Hepatic stellate cell (primary cell): Measurements from ENCODE around the gene FAM168B.

Source experiments
- DNase-seq: peaks from one replicate; pipeline ENCODE4 v3.0.0; 2011; ENCODE audit warnings: low spot score

Gene FAM168B

DNA sequence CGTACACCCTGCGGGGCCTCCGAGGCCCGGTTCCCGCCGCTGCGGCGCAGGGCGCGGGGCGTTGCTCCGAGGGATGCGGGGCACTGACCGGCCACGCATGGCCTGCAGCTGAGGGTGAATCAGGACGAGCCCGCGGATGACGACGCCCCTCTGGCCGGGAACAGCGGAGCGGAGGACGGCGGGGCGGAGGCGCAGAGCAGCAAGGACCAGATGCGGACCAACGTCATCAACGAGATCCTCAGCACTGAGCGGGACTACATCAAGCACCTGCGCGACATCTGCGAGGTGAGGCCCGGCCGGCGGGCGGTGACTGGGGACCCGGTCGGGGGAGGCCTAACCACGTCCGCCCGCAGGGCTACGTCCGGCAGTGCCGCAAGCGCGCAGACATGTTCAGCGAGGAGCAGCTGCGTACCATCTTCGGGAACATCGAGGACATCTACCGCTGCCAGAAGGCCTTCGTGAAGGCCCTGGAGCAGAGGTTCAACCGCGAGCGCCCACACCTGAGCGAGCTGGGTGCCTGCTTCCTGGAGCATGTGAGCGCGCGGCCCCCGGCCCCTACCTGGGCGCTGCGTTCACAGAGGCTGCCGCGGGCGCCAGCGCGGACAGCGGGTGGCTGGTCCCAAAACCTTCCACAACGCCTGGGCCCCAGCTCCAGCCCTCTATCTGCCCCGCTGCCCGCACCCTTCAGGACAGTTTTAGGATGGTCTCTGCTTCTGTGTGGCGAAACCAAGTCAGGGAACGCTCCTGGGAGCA lies 53.2 kb downstream of the FAM168B start:
- DNase-seq = no peak

DNA sequence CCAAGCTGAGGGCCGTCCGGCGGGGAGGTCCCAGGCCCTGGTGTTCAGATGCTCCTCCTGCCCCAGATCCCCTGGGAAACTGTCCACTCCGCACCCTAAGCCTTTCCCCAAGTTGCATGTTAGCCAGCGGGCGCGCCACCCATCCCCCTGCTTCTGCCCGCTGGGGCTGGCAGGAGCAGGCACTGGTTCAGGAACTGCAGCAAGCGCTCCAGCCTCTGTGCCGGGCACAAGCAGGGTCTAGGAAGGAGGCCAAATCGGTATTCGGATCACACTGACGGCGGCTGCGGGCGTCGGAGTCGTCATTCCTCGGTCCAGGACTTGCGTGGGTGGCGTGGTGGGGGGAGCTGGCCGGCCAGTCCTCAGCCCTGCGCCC lies 53.7 kb downstream of the FAM168B start:
- no peak for DNase-seq

DNA sequence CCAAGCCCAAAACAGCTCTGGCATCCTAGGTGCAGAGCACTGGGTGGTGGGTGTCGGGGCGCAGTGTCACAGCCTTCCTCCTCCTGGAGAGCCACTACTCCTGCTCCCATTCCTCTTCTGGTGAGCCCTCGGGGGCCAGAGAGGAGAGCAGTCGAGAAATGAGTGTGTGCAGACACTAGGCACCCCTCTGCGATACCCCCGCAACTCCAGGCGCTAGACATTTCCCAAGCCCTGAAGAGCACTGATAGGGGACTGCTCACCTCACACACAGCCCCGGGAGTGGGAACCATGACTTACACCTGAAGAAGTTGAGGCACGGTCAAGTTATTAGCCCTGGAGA lies 54.2 kb downstream of the FAM168B start:
- no peak for DNase-seq

DNA sequence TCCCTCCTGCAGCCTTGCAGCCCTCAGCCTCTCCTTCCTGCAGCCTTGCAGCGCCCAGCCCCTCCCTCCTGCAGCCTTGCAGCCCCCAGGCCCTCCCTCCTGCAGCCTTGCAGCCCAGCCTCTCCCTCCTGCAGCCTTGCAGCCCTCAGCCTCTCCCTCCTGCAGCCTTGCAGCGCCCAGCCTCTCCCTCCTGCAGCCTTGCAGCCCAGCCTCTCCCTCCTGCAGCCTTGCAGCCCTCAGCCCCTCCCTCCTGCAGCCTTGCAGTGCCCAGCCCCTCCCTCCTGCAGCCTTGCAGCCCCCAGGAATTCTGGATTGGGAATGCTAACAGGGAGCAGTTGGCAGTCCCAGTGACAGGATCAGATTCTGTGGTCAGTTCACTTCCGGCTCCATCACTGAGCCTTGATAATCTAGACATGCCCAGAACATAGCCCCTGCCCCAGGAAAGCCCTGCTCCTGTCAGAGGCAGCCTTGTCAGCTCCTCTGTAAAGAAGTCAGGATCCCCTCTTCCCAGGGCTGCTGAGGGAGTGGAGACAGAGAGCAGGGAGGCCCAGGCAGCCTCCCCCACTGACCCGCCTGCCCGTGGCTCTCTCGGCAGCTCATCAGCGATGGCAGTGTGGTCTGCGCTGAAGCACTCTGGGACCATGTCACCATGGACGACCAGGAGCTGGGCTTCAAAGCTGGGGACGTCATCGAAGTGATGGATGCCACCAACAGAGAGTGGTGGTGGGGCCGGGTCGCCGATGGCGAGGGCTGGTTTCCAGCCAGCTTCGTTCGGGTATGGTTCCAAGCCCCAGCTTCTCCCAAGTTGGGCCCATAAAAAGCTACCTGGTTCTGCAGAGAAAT lies 54.8 kb downstream of the FAM168B start:
- no peak for DNase-seq

DNA sequence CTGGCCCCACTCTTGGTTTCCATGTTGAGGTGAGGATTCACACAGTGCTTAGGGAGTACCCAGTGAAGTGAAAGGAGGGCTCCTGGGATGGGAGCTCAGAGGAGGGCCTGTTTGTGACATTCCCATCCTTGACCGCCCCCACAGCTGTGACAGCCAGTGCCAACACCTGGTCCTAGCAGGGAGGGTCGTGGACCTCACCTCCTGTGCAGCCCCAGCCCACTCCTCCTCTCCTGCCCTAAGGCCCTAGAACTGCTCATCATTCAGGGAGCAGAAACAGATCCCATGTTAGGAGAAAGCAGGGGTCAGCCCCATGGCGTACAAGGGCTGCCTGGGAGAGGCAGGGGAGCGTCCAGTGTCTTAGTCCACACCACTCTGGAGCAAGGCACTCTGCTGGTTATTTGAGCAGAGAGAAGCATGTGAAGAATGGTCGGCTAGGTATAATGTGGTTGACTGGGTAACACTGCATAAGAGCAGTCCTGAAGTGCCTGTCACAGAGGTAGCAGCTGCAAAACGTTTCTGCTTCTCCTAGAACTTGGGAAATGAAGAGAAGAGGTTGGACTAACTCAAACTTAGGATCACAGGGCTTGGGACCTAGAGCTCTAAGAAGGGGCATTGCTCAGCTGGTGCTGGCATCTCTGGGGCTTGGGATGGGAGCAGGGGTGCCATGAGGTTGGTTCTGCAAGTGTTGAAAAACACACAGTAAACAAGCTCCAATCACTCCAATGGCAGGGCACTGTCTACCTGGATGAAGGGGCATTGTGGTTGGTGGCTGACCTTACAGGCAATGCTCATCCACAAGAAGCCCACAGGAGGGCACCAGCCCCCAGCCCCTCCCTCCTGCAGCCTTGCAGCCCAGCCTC lies 55.6 kb downstream of the FAM168B start:
- DNase-seq = no peak

DNA sequence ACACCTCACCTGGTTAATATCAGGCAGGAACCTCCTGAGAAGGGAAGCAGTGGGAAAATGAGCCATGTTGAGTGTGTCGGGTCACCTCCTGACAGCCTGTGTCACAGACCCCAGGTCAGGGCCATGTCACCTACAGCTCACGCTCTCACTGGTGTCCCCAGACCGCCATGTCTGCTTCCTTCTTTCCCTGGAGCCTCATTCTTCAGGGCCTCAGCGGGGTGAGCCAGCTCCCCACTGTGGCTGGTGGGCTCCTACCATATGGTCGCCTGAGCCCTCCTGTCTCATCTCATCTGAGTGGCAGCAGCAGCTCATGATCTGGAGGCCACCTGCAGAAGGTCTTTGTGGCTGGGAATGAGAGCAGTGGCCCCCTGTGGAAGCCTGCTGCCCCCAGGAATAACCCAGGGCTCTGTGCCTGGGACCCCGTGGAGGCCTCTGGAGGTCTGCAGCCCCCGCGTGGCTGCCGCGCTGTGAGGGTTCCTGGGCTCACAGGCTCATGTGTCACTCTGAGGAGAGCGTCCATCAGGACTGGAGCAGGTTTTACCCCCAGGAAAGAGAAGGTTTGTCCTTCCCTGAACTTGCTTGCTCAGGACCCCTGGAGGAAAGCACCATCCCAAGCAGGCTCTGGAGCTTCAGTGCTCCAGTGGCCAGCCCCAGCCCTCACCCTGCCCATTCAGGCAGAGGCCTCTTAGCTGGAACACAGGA lies 56.4 kb downstream of the FAM168B start:
- DNase-seq = no peak

DNA sequence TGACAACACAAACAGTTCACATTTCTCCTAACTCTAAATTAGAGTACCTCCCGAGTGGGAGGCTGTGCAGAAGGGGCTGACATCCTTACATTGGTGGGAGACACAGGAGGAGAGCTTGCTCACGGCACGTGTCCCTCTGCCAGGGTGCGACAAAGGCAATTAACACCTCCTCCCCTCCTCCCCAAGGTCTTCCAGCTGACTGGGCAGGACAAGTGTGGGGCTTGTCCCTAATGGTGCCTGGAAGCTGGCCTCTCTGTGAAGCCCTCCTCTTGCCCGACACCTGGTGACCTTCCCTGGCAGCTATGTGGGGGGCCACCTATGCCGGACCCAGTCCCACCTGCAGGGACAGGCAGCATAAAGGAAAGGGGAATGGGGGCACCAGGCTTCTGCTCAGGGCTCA lies 57.0 kb downstream of the FAM168B start:
- DNase-seq = no peak

DNA sequence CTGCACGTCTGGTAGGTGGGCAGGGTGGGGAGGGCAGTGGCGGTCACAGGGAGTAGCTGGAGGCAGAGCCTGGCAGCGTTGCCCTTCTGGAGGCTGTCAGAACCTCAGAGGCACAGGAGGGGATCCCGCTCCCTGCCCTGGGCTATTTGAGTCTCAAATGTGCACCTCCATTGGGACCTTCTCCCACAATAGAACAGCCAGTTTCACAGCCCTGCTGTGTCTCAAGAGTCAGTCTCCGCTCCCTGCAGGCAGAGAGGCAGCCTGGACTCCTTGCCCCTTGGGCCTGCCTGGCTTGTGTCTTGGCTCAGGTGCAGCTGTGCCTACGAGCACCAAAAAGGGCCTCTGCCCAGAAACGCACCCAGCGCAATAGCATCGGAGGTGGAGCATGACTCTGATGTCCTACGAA lies 57.4 kb downstream of the FAM168B start:
- no peak for DNase-seq

DNA sequence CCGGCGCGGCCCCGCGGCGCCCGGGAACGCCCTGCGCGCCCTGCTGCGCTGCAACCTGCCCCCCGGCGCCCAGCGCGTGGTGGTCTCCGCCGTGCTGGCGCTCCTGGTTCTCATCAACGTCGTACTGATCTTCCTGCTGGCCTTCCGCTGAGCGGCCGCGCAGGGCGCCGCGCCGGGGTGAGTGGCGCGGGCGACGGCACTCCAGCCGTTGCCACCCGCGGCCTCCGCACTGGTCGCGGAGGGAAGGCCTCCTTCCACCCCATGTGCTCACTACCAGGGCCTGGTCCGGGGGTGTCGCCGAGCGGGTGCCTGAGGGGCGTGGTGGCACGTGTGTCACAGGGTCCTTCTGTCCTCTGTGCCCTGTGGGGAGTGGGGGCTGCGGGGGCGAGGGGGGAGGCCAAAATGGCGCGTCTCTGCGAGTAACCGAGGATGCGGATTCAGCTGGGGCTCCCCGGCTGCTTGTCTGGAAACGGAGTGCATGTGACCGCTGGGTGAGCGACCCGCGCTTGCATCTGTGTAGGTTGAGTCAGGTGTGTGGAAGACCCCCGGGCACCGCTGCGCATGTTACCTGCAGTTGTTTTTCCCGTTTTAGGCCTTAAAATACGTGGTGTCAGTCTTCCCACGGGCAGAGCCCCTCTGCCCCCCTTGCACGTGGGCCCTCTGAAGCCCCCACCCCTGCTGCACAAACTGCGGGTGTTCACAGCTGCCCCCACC lies 58.0 kb downstream of the FAM168B start:
- no peak for DNase-seq

DNA sequence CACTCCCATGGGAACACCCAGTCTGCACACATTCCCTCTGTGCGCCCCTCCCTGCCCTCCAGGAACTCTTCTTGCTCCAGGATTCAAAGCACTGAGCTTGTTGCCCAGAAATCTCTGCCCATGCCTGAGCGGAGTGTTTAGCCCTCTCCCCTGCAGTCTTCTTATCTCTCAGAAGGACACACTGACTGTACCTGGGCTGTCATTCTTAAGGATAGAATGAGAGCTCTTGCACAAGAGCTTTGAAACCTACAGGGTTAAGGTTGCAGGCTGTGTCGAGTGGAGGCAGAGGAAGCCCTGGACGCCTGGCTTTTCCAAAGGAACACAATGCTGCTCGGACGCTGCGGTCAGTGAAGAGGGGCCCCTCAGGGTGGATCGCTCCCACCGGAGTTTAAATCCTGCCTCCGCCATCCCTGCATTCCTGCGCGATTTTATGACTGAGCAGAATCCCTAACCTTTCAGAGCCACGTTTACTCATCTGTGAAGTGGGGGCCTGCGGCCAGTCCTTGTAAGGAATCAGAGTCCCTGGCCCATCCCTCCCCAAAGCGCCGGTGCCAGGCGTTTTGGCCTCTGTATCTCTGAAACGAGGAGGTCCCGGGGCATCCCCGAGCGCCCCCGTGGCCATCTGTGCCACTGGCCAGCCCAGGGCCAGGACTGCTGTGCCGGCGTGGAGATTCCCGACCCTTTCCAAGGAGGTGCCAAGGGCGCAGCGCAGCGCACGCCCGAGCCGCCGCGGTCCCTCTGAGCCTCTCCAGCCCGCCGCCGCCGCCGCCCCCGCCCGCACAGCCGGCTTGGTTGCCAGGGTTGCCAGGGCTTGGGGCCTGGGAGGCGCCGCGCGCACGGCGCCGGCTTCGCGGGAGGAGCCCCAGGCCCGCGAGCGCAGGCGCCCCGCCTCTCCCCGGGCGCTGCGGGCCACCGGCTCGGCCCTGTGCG lies 58.9 kb downstream of the FAM168B start:
- no peak for DNase-seq

DNA sequence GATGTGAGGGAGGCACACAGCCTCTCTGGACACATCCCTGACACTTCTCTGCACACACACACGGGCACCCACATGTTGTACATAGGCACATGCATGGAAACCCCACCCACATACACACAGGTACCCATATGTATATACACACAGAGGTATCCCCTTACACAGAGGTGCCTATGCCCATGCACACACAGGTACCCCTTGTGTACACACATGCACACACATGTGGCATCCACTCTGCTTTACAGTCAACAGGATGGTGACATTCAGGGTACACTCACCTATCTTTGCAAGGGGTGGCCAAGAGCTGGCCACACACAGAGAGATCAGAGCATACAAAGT lies 59.5 kb downstream of the FAM168B start:
- no peak for DNase-seq

DNA sequence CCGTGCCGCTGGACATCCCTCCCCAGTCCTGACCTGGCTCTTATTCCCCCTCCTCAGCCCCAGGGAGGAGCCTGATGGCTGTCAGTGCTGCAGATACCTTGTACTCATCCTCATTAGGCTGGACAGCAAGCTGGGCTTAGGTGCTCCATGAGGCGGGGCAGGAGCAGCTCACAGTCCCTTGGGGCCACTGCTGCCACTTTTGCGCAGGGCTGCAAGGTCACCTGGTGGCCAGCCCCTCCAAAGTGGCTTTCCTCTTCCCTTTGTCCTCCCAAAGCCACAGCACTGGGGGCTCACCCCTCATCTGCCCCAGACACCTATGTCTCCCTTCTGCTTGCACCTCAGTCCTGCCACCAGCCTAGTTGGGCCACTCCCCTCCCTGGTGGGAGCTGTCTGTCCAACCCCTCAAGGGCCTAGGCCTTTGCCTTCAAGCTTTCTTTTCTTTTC lies 60.8 kb downstream of the FAM168B start:
- DNase-seq = no peak

DNA sequence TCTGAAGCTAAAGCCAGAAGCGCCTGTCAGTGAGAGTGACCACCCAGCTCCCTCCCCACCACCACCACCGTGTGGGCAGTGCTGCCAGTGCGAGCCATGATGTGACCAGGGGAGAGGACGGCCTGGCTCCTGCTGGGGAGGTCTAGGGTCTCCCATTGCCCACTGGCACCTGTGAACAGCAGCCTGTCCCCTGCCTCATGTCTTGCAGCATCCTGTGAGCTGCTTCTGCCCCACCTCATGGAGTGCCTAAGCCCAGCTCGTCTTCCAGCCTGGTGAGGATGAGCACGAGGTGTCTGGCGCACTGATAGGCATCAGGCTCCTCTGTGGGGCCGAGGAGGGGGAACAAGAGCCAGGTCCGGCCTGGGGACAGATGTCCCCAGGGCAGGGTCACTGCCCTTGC lies 61.4 kb downstream of the FAM168B start:
- no peak for DNase-seq

DNA sequence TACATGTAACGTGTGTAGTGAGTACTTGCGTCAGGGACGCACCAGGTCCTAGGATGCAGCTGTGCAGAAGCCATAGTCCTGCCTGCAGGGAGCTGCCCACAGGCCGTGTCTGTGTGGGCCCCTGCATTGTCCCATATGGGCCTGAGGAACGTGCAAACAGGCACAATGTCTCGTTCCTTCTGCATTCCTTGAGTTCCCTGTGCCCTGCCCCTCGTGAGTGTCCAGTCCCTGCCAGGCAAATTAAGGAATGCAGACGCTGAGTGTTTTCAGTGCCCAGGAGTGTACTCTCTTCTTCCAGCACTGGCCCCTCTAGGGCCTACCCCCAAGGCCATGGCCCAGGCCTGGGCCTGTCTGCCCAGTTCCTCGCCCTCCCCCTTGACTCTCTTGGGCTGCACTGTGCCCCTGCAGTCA lies 61.8 kb downstream of the FAM168B start:
- DNase-seq = no peak

DNA sequence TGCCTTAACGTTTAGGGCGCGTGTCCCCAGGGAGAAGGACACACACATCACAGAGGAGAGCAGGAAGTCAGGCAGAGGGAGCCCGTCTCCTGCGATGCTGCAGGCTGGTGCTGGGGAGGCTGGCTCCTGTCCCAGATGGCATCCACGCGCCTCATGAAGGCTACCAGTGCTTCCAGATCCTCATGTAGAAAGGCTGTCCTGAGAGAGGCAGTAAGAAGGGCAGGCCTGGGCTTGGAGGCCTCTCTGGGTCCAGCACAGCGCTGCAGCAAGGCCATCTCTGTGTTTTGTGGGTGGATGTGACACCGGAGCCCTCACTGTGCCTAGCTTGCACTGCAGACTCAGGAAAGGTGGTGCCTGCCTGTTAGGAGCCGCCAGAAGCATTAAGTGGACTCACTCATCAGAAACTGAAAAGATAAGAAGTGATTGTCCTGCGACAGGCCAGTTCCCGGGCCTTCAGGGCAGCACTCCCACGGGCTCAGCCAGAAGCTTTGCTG lies 62.7 kb downstream of the FAM168B start:
- DNase-seq = no peak

DNA sequence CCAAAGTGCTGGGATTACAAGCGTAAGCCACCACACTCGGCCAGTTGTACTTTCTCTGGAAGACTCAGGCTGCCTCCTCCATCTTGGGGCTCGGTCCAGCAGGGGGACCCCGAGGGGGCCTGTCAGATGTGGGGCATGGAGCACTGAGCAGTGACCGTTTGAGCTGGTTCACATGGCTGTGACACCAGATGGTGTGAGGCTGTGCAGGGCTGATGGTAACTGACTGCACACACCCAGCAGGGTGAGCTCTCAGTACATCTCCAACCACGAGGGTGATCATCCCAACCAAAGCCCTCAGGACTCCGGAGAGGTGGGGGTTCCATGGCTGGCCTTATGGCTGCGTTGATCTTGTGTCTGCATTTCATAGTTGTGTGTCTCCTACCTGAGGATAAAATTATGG lies 63.4 kb downstream of the FAM168B start:
- DNase-seq = no peak

DNA sequence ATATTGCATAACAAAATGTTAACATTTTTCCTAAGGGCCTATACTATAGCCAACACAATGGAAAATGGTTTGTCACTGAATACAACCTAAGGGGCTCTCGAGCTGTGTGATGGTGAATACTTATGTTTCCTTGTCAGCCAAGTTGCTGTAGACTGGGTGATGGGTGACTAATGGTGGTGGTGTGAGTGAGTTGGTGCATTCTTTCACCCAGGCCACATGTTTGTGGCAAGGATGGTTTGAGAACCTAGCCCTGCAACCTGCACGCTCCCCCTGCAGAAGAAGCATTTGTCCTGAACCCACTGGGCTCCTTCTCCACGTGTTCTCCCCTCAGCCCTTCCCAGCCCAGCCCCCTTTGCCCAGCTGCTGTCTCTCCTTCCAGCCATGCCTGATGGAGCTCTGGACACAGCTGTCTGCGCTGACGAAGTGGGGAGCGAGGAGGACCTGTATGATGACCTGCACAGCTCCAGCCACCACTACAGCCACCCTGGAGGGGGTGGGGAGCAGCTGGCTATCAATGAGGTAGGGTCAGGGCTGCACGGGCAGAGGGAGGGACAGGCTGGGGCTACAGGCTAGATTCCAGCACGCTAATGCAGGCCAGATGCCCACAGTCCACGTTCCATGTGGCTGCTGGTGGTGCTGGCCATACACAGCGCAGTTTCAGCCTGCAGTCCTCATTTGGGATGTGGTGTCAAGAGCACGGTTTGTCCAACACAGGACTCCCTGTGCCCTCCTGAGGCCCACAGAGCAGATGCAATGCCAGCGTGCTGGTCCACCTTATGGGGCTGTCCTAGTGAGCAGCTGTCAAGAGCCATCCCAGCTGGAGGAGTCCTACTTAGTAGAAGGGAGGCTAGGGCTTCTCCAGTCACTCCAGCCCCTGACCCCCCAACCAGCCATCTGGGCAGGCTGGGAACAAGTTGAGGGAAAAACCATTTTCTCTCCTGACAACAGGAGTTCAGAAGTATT lies 65.4 kb downstream of the FAM168B start:
- no peak for DNase-seq

DNA sequence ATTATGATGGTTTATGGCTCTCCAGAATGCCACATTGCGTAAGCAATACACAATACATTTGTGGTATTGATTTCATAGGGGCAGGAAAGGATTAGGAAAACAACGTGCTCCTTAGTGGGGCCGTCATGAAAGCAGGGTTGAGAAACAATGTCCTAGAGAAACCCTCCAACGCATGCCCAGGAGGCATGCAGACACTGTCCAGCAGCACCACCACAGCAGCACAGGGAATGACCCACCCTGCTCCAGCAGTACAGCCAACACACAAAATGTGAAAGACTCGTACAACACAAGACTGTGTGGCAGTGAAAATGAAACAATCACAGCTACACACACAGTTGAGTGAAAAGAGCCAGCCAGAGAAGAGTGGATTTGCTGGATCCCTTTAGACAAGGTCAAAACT lies 66.3 kb downstream of the FAM168B start:
- no peak for DNase-seq

DNA sequence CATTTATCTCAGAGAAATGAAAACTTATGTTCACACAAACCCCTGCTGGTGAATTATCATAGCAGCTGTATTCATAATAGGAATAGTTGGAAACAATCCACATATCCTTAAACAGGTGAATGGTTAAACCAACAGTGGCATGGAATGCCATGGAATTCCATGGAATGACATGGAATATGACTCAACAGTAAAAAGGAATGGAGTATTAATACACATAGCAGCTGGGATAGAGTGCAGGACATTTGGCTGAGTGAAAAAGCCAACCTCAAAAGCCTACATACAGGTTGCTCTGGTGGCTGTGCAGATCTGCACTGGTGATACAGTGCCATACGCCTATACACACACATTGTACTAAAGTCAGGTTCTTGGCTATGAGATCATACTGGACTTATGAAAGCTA lies 69.5 kb downstream of the FAM168B start:
- DNase-seq = no peak
